HG03064 (cell line): ENCODE measurements around the gene UTF1.

Experiments used
- ATAC-seq: cut with Tn5 transposase; IDR thresholded peaks from one replicate; pipeline ENCODE4 v1.9.1; 2021; ENCODE audit warnings: low read depth; ENCODE audit not compliant: unreplicated experiment

The UTF1 gene

DNA sequence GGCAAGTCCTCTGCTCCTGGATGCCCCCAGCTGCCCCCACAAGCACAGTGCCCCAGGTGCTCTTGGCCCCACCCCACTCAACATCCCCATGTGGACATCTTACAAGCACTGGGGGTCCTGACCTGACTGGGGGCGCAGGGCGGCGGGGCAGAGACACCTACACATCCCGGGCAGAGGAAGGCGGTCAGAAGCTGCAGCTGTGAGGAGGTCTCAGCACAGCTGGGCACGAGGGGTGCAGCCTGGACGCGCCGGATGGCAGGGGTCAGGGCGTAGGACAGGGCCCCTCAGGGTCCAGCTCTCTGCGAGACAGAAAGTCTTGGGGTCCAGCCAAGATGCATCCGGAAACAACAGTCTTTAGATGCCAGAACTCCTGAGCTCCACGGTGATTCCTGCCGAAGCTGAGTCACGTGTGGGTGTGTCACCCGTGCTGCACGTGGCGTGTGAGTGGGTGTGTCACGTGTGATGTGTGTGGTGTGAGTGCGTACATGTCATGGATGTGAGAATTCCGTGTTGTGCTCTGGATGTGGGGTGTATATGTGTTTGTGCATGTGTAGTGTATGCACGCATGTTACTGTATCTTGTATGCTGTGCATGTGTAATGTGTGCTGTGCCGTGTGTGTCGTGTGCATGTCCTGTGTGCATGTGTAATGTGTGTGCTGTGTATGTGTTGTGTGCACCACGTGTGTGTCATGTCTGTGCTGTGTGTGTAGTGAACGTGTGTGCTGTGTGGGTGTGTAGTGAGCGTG is 12.8 kb downstream of the UTF1 start:
- ATAC-seq = no peak

DNA sequence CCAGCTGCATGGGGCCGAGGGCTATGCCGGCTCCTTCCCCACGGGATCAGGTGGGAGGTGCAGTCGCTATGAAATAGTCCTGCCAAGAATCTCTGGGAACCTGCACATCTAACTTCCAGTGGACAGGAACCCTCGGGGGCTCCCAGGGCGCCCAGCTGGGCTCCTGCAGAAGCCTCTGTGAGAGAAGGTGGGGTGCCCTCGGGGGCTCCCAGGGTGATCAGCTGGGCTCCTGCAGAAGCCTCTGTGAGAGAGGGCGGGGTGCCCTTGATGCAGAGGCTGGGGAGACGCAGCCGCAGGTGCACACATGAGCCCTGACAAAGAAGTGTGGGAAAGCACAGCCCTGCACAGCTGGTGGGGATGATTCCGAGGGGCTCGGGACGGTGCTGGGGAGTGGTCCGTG is 13.6 kb downstream of the UTF1 start:
- ATAC-seq = no peak

DNA sequence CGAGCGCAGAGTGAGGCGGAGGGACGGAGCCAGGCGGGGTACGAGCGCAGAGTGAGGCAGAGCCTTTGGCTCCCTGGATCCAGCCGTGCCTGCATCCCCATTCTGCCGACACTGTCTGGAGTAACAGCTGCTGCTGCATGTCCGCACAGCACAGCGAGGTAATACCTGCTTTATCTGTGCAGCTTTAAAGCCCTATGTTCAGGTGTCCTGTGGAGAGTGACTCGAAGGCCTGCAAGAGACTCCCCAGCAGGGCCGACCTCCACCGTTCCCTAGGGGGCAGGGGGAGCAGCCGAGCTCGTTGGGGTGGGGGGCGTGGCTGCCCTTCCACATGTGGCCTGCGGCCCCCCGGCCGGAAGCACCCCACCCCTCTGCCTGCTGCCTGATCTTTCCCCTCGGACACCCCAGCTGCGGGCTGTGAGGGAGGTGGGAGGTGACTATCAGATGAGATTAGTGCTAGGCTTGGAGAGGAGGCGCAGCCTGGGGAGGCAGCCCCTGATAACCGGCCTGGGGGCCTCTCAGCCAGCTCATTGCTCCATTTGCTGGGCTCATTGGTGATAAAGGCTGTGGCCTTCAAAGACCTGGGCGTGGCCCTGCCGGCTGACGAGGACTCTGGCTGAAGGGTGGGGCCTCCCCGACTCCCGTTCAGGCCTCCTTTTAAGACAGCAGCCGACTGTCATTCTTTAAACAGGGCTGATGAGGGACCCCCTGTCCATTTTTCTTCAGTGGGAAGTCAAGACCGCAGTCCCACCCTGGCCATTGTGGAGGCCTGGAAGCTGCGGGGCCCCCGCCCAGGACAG is 15.6 kb downstream of the UTF1 start:
- no peak for ATAC-seq

DNA sequence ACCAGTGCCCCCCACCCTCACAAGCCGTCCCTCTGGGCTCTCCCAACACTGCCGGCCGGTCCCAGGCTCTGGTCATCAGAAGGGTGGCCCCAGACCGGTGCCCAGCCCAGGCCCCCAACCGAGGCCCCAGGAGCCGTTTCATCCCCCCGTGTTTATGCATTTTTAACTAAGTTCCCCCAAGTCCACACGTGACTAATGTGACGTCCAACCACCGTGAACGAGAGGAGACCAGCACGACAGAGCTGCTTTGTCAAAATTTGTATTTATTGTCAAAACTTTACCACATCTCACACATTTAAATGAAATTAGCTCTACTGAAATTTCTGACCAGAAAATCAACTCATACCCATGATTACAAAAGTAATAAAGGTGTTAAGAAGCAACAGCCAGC is 16.2 kb downstream of the UTF1 start:
- ATAC-seq = no peak

DNA sequence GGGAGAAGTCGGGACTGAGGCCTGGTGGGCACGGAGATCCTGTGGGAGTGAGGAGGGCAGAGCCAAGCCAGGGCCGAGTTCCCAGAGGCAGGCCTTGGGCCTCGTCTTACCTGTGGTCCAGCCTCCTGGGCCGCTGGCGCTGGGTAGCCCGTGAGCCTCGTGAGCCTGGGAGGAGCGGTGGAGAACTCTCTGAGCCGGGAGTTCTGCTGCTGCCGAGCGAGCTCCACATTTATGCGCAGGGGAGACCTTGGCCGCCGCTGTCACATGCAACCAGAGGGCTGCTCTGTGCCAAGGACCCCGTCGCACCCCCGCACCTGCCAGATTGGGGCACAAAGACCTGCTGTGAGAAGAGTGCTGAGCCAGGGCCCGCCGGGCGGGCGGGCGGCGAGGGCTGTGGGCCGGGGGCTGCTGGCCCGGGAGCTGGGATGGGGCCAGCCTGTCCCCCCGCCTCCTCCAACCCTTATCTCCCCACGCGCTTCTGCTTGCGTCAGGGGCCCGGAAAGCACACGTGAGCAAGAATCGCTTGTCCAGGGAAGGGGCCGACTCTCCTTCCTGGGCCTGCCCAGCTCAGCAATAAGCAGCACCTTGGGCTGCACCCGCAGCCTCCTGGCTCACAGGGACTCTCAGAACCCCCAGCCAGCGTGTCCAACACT is 17.8 kb downstream of the UTF1 start:
- no peak for ATAC-seq

DNA sequence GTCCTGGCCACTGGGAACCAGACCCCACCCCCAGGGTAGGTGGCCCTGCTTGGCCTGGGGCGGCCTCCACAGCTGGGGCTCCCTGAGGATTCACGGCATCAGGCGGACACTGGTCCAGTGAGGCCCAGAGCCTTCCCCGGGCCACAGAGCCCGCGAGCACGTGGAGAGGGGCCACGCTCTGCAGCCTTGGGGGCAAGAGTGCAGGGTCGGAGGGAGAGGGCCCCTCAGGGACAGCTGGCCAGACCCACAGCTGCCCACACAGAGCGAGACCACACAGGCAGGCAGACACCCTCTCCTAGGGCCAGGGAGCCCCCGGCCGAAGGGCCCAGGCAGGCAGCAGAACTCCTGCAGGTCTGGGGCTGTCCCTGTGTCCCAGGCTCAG is 18.3 kb downstream of the UTF1 start:
- ATAC-seq = no peak

DNA sequence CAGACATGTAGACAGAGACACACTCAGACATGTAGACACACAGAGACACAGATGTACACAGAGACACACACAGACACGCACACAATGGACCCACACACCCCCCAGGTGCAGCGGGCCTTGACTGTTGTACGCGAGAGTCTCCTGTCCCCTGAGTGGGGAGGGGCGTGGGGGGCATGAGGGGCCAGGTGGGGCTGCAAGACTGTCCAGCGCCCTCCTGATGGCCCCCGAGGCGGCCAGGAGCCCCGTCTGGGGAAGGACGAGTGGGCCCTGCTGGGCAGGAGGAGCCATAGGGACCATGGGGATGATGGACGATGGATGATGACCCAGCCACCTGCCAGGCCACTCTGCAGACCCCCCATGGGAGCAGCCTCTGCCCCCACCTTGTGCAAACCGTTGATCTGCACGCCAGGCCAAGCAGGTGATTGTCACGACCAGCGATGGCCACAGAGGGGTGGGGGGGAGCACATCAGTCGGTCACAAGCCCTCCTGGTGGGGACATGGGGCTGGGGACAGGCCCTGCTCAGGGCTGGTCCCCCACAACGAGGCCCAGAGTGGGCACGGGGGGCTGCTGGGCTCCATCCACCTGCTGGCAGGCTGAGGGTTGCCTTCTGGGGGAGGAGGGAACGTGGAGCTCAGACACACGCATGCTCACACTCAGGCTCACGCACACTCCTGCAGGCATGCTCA is 19.2 kb downstream of the UTF1 start:
- ATAC-seq = no peak

DNA sequence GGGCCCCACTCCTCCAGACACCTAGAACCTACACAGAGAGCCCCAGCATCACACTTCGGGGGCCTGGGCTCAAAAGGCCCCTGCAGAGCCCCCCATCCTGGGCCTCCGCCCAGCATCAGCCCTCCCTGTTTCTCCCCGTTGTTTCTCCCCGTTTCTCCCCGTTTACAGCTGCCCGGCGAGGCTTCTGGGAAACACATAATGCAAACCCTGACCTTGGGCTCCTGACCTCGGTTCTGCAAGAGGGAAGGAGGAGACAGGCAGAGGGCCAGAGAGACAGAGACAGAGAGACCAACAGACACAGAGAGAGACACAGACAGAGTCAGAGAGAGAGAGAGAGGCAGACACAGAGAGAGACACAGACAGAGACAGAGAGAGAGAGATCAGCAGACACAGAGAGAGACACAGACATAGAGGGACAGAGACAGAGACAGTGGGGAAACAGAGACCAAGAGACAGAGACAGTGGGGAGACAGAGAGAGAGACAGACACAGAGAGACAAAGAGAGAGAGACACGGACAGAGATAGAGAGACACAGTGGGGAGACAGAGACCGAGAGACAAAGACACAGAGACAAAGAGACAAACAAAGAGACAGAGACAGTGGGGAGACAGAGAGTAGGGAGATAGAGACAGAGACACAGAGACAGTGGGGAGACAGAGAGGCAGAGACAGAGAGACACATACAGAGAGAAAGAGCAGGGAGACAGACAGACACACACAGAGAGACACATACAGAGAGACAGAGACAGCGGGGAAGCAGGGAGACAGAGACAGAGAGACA is 20.1 kb downstream of the UTF1 start:
- ATAC-seq = no peak

DNA sequence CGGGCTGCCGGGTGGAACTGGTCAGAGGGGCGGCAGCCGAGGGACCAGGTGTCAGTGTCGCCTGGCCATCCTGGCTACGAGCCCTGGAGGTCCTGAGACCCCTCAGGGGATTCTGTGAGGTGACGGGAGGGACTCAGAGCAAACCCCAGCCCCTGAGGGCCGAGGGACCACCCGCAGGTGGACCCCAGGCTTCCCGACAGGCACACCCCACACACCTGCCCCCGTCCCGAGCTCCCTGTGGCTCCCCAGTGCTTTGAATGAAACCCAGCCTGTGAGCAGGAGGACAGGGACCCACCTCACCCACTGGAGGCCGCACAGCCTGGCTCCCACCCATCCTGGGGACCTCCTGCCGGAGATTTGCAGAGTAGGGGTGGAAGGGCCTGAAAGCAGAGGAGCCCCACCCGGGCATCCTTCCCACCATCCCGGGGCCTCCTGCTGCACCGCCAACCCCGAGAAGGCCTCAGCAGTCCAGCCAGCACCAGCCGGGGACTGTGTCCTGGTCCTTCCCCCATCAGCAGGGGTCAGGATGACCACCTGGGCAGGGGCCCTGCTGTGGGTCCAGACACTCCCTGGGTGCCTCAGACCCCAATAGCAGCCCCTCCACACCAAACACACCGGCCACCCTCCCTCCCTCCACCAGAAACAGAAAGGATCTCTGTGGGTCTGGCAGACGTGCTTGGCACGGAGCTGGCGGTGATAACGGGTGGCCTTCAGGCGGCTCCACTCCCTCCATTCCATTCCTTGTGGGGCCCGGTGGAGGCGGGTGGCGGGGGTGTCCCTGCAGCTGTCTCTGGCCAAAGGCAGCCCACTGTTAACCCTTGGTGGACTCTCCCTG is 21.6 kb downstream of the UTF1 start:
- no peak for ATAC-seq

DNA sequence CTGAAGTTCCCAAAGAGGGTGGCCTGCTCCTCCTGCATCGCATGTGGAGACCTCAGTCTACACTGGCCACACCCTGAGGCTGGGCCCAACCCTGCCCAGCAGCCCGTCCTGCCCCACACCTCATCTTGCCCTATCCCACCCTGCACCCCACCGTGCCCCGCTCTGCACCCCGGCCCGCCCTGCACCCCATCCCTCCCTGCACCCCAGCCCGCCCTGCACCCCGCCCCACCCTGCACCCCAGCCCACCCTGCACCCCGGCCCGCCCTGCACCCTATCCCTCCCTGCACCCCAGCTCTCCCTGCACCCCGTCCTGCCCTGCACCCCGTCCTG is 22.2 kb downstream of the UTF1 start:
- ATAC-seq = no peak

DNA sequence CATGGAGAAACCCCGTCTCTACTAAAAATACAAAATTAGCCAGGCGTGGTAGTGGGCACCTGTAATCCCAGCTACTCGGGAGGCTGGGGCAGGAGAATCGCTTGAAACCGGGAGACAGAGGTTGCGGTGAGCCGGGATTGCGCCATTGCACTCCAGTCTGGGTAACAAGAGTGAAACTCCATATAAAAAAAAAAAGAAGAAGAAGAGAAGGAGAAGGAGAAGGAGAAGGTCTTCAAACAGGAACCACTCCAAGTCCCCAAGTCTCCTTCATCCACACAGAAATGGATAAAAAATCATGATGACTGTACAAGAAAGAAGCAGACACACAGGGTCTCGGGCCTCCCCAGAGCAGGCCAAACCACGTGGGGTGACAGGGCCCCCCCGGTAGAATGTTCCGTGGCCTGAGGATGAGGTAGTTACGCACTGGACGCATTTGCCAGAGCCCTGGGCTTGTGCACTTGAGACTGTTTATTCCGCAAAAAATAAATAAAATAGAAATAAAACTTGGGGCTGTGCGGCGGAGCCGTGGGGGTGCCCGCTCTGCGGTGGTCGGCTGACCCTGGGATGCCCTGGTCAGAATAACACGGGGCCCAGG is 23.4 kb downstream of the UTF1 start:
- no peak for ATAC-seq

DNA sequence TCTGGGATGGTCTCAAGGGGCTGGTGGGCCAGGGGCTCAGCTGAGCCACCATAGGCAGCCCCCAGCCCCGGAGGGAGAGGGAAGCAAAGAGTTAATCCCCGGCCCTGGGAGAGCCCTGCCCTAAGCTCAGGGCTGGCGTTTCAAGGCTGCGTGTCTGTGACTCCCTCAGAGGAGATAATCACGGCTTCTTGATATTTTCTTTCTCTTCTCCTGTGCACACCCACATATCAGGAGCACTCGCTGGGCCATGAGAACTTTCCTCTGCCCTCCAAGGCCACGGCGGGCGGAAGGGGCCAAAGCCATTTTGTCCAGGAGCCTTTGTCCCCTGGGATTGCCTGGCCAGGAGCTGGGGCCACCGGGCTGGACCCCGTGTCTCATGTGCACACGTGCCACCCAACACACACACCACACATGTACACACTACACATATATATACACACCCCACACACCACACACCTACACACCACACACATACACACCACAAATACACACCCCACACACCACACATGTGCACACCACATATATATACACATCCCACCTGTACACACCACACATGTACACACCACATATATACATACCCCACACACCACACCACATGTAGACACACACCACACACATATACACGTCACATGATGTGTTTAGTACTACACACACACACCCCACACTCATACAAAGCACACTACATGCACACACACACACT is 24.6 kb downstream of the UTF1 start:
- ATAC-seq = no peak

DNA sequence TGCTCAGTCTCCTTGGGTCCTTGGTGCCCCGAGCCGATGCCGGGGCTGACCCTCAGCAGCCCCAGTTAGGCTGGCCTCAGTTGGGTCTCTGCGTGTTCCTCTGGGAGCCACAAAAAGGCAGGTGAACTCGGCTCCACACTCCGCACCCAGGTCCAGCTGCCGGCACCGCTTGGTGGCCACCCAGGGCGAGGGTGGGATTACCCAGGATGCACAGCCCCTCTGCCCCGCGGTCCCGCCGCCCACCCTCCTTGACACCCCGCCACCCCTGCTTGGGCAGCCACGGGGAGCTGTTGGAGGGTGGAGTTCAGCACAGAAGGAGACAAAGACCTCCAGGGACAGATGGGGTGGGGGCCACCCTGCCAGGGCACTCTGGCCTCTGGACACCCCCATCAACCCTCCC is 25.3 kb downstream of the UTF1 start:
- ATAC-seq = no peak

DNA sequence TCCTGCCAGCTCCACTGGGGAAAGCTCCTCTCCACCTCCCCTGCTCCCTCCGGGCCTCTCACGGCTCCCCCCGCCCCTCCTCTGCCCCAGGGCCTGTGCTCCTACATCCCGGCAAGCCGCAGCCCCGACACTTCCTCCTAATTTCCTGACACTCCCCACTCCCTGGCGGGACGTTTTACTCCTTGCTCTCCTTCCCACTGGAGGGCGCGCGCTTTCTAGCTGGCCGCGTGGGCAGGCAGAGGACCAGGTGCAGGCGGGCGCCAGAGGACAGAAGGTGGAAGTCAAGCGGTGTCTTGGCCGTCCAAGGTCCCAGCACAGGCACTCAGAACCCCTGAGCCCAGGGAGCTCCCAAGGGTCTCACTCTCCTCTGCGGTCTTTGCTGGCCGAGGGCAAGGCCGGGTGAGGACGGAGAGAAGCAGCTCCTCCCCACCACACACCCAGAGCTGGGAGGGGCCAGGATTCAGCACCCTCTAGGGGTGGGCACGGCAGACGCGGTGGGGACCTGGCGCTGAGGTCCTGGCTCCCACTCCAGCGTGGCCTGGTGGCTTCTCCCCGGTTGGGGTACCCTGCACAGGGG is 27.6 kb downstream of the UTF1 start:
- no peak for ATAC-seq

DNA sequence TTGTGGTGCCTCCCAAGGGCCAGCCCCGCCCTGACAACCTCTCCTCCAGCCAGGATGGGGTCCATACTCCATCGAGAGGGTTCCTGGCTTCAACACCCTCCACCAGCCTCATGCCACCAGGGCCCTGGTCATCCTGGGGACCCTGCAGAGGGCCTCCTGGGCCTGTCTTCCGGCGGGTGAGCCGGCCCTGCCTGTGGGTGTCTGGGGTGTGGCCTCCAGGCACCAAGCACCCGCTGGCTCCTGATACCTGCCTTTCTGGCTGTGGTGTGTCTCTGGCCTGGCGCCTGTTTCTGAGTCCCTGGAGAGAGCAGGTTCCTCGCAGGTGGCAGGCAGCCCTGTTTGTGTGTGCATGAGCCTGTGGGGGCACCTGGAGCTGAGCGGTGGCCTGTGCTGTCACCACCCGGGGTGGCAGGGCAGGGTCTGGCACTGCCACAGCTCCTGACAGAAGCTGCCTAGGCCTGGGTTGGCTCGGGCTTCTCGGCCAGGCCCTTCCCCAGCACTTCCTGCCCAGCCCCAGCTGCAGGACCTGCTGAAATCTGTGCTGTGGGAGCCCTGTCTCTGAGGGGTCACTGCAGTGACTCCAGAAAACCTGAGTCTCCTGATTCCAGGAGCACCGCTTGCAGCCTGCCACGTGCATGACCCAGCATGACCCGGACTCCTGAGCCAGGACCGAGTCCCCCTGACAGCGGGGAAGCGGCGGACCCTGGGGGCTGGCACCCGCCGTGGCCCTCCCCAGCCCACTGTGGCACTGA is 28.2 kb downstream of the UTF1 start:
- ATAC-seq = no peak

DNA sequence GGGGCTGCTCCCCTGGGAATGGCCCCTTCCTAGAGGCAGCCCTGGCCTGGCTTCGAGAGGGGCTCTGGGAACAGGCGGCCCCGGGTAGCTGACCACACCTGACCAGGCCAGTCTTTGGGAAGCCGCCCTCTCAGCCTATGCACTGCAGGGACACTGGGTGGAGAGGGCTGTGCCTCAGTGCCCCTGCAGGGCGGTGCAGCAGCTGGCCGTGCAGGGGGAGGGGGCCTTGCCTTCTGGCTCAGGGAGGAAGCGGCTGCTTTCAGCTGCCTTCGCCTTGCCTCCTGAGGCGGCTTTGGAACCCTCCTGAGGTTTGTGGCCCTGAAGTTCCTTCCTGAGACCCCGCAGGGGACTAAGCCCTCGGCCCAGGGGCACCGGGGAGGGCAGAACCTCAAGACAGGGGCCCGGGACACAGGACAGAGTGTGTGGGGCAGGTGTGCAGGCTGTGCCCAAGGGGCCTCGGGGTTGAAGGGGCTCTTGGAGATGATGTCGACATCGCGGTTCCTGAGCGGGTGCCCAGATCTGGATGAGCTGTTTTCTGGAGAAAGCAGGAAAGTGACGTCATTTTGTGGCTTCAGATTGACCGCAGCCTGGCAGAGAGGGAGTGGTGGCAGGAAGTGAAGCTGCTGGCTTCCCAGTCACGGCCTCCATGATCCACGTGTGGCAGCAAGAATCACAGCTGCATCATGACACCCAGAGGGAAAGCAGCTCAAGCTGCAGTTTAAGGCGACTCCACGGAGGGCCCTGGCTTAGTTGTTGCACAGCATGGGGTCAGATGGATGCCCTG is 29.0 kb downstream of the UTF1 start:
- ATAC-seq = no peak

DNA sequence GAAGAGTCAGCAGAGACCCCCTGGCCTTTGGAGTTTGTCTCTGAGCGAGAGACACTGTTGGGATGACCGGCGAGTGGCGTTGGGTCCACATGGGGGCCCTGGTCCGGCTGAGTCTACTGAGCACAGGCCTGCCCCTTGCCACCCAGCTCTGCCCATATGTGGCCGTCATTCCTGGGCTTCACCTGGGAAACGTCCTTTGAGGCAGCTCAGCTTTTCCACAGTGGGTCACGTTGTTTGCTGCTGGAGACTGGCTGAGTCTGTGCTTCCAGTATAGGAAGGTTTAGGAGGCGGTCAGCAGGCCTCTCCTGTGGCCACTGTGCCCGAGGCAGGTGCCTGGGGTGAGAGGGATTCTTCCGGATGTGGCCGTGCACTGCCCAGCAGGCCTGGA is 29.6 kb downstream of the UTF1 start:
- ATAC-seq = no peak
